PFSK-1 (cell line): Measurements from ENCODE around the gene ABCF2.

Source experiments
- POLR2AphosphoS5 ChIP-seq: IDR thresholded peaks from 2 replicates; pipeline ENCODE4 v1.6.1; 2012; ENCODE audit warnings: low read depth, mild to moderate bottlenecking, control low read depth, low read length, moderate library complexity
- SIN3A ChIP-seq: IDR thresholded peaks from 2 replicates; pipeline ENCODE4 v1.6.1; 2012; ENCODE audit warnings: mild to moderate bottlenecking, low read length, moderate library complexity, borderline replicate concordance; ENCODE audit not compliant: insufficient read depth
- TAF1 ChIP-seq: IDR thresholded peaks from 2 replicates; pipeline ENCODE4 v1.6.1; 2012; ENCODE audit warnings: low read length, control low read depth, borderline replicate concordance; ENCODE audit not compliant: insufficient read depth
- TF ChIP-seq, protein P1 (sequence below), 2 experiments: IDR thresholded peaks; 2 replicates each; pipeline versions ENCODE4 v1.6.1 to v1.8.0; 2011 to 2012; ENCODE audit warnings: low read depth in 2 of 2, low read length in 2 of 2, control low read depth in 1 of 2, inconsistent platforms in 1 of 2, mild to moderate bottlenecking in 1 of 2, moderate library complexity in 1 of 2; ENCODE audit not compliant: insufficient read depth in 1 of 2

DNA sequence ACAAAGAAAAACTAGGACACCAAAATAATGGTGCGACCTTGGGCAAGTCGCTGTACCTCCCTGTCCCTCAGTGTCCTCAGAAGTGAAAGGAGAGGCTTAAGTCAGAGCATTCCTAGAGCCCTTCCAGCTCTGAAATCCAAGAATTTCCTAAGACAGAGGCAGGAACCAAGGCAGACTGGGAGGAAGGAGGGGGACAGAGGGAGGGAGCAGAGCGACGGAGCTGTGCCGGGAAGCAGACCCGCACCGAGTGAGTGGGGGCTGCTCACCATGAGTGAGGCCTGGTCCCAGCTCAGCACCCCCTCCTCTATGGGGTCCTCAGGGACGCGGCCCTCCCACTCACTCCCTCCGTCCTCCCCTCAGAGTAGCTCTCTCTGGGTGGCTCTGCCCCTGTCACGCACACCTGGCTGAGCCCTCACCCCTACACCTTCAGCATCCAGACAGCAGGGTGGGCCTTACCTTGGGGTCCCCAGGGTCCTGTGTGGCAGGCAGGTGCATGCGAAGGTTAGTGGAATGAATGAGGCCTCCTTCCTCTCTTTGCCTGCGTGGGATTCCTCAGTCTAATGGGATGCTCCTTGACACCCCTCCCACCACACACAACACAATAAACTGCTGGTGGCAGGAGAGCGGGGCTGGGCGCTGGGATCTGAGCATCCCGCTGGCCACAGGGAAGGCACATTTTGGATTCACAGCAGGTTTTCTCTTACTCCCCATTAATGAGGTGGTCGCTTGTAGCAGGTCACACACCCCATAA lies 26.1 kb upstream of the ABCF2 start:
- TF ChIP-seq TAF1 (no peak), POLR2AphosphoS5 (no peak), SIN3A (no peak)
- TF ChIP-seq, protein P1, sequence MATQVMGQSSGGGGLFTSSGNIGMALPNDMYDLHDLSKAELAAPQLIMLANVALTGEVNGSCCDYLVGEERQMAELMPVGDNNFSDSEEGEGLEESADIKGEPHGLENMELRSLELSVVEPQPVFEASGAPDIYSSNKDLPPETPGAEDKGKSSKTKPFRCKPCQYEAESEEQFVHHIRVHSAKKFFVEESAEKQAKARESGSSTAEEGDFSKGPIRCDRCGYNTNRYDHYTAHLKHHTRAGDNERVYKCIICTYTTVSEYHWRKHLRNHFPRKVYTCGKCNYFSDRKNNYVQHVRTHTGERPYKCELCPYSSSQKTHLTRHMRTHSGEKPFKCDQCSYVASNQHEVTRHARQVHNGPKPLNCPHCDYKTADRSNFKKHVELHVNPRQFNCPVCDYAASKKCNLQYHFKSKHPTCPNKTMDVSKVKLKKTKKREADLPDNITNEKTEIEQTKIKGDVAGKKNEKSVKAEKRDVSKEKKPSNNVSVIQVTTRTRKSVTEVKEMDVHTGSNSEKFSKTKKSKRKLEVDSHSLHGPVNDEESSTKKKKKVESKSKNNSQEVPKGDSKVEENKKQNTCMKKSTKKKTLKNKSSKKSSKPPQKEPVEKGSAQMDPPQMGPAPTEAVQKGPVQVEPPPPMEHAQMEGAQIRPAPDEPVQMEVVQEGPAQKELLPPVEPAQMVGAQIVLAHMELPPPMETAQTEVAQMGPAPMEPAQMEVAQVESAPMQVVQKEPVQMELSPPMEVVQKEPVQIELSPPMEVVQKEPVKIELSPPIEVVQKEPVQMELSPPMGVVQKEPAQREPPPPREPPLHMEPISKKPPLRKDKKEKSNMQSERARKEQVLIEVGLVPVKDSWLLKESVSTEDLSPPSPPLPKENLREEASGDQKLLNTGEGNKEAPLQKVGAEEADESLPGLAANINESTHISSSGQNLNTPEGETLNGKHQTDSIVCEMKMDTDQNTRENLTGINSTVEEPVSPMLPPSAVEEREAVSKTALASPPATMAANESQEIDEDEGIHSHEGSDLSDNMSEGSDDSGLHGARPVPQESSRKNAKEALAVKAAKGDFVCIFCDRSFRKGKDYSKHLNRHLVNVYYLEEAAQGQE (IDR thresholded peaks at IDR 0.05; ENCODE audit: insufficient read depth in 1 of 2, low read depth in 2 of 2, low read length in 2 of 2) = no peak
